GM19025 (cell line): ENCODE results near the gene LOC128125822.
"Not testable (repeated sequence)": the region's sequence is repeated elsewhere in the genome, so short reads cannot be mapped to it uniquely, and the experiment has no call there.

Experiments
- ATAC-seq: cut with Tn5 transposase; IDR thresholded peaks from one replicate; pipeline ENCODE4 v1.9.1; 2021; ENCODE audit warnings: mild to moderate bottlenecking, low read depth, moderate library complexity; ENCODE audit not compliant: unreplicated experiment

Gene LOC128125822

DNA sequence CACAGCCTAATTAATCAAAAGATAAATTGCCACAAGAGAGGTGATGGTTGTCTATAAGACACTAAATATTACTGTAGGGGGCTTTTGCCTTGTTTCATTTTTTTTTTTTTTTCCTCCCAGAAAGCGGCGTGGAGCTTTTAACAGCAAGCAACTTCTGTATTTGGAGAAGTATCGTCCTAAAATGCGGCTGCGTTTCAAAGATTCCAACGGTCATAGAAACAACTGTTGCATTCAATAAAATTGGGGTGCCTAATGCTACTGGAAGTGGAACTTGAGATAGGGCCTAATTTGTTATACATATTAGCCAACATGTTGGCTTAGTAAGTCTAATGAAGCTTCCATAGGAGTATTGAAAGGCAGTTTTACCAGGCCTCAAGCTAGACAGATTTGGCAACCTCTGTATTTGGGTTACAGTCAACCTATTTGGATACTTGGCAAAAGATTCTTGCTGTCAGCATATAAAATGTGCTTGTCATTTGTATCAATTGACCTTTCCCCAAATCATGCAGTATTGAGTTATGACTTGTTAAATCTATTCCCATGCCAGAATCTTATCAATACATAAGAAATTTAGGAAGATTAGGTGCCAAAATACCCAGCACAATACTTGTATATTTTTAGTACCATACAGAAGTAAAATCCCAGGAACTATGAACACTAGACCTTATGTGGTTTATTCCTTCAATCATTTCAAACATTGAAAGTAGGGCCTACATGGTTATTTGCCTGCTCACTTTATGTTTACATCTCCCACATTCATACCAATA, 7.8 kb downstream of the LOC128125822 start:
- no peak for ATAC-seq

DNA sequence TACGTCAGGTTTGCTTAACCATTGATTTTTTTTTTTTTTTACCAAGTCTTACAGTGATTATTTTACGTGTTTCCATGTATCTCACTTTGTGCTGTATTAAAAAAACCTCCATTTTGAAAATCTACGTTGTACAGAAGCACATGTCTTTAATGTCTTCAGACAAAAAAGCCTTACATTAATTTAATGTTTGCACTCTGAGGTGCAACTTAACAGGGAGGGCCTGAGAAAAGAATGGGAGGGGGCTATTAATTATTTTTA, 8.4 kb downstream of the LOC128125822 start:
- no peak for ATAC-seq

DNA sequence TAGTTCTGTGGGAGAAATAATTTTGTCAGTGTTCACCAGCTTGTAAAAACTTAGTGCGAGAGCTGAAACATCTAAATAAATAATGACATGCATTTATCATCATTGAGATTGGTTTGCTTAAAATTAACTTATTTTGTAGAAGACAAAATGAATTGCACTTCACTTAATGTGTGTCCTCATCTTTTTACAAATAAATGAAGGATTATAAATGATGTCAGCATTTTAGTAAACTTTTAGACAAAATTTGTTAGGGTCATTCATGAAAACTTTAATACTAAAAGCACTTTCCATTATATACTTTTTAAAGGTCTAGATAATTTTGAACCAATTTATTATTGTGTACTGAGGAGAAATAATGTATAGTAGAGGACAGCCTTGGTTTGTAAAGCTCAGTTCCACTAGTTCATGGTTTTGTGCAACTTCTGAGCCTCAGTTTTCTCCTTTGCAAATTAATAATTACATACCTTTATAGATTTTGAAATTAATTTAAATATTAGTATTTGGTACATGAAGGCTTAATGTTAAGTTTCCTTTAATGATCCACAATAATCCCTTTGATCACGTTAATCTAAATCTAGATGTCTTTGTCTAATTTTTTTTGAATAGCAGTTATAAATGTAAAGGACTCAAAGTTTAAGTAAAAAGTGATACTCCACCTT, 9.2 kb downstream of the LOC128125822 start:
- ATAC-seq = no peak

DNA sequence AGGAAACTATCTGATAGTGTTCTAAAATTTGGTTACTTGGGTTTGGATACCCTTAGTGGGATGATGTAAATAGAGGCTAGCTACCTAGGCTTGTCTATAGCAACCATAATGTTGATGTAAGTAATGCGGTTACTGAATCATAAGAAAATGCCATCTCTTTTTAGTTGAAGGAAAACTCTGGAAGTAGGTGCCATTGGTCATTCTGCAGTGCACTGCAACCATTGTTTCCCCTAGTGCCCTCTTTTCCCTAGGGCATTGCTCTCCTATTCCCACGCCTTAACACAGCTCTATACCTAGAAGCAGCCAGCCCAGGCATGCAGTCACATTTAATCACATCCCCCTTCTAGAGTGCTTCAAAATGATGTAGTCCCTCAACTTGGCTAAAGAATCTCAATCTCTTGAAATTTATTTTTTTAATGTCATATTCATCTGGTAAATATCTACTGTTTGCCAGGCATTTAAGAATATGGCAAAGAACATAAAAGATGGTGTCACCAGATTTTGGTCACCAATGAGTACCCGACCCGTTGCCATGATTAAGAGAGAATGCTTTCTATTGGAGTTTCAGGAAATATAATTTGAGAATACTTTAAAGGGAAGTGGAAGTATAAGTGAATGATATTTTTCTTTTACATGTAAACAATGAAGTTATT, 10.4 kb downstream of the LOC128125822 start:
- no peak for ATAC-seq

DNA sequence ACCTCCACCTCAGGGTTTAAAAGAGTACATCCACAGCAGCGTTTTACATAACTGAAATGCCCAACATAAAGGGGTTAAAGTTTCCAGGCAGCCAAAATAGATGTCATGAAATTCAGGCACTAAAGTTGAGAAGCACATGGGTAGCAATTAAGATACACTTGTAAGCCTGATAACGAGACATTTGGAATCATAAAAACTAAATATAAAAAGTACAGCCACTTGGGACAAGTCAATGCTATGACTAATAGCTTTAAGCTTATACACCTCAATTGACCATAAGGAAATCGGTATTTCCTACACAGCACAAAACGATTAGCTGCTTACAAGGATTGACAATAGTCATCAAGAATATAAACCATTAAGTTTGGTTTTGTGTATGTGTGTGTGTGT, 11.8 kb downstream of the LOC128125822 start:
- ATAC-seq = no peak

DNA sequence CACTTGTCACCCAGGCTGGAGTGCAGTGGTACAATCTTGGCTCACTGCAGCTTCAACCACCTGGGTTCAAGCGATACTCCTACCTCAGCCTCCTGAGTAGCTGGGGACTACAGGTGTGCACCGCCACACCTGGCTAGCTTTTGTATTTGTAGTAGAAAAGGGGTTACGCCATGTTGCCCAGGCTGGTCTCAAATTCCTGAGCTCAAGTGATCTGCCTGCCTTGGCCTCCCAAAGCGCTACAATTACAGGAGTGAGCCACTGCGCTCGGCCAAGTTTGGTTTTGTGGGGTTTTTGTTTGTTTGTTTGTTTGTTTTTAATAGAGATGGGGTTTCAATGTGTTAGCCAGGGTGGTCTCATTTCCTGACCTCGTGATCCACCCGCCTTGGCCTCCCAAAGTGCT, 12.3 kb downstream of the LOC128125822 start:
- ATAC-seq = no peak

DNA sequence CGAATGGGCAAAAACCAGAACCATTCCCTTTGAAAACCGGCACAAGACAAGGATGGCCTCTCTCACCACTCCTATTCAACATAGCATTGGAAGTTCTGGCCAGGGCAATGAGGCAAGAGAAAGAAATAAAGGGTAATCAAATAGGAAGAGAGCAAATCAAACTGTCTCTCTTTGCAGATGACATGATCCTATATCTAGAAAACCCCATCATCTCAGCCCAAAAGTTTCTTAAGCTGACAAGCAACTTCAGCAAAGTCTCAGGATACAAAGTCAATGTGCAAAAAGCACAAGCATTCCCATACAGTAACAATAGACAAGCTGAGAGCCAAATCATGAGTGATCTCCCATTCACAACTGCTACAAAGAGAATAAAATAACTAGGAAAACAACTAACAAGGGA, 13.4 kb downstream of the LOC128125822 start:
- not testable (repeated sequence) for ATAC-seq

DNA sequence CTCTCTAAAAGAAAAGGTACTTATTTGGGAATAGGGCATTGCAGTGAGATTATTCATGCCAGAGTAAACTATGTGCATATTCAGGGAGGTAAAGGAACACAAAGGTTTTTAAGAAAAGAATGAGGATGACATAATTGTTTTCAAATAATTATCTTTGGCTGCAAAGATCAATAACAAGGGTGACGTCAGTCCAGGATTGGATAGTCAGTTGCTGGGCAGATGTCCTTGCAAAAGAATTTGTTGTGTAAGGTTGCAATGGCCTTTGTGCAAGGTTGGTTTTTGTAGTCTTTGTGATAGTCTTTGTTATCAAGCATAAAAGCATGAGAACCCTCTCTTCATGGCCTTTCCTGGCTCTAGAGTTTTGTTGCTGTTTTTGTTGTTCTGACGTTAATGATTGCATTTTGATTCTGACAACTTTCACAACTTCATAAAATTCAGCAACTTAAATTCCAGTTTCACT, 17.7 kb downstream of the LOC128125822 start:
- ATAC-seq = no peak

DNA sequence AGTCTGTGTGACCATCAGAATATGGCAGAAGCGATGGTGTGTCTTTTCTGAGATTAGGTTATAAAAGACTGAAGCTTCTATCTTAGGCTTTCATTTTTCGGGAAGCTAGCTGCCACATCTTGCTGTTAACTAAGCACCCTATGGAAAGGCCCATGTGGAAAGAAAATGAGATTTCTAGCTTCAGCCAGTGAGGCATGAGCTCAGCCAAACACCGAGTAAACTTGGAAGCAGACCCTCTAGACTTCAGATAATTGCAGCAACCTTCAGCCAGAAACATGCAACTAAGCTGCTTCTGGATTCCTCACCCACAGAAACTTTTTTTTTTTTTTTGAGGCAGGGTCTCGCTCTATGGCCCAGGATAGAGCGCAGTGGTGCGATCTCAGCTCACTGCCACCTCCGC, 20.6 kb downstream of the LOC128125822 start:
- ATAC-seq = no peak

DNA sequence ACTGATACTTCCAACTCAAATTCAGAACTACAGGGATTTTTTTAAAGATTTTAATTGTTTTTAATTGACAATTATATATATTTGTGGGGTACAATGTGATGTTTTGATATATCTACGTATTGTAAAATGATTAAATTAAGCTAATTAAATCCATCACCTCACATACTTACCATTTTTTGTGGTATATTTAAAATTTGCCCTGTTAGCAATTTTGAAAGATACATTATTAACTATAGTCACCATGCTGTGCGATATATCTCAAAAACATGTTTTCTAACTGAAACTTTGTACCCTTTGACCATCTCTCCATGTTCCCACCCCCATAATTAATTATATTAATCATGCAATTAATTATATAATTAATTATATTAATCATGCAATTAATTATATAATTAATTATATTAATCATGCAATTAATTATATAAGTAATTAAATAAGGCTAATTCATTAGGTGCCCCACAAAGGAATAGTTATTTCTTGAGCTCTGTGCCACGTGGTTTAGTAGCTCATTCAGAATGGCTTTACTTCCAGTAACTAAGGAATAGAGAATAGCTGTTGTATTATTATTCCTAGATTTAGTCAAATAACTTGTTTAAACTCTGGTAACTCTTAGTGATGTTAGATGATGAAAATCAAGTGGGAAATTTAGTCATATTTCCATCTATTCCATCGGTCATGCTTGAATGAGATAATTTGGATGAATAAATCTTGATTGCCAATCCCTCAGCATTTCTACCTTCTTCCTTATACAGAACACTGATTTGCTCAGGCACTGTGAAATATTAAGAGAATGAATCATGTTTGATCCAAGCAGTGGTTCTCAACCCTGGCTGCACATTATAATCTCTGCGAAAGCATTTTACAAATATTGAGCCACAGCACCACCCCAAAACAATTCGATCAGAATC, 25.1 kb downstream of the LOC128125822 start:
- ATAC-seq = no peak

DNA sequence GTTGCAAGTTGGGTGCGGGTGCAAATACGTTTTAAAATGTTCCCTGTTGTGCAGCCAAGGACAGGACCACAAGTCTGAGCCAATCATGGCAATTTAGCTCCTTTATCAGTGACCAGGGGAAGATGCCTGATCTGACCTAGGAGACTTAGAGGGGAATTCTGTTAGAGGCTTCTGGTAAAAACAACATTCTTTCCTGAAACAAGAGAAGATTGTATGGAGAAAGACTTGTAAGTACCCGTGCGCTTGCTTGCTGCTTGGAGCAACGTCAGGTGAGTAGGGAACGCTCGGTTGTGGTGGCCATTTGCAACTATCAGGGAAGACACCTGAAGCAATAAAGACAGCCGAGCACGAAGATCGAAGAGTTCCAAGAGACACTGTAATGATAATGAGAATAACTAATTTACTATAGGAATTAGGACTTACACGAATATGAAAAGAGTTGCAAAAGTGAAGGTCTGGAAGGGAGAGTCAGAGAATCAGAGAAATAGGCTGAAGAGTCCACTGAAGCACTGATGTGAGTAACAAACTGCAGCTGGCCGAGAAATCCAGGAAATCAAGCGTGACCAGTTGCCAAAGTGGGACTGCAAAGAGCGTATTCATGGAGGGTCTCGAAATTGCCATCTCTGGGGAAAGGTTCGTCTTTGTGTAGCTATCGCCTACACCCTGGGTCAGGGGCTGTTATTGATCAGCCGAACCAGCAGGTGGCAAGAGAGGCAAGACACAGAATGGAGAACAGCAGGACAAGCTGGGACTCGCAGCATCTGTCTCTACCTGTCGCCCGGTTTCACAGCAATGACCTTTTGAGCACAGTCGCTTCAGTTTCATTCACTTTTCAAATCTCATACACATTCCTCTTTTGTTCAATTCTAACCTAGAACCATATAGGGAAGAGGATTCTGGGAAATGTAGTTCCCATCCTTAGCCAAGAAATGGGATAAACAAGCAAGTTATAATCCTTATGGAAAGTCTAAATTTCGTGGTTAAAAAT, 26.1 kb downstream of the LOC128125822 start:
- peak; percentile 99 for ATAC-seq

DNA sequence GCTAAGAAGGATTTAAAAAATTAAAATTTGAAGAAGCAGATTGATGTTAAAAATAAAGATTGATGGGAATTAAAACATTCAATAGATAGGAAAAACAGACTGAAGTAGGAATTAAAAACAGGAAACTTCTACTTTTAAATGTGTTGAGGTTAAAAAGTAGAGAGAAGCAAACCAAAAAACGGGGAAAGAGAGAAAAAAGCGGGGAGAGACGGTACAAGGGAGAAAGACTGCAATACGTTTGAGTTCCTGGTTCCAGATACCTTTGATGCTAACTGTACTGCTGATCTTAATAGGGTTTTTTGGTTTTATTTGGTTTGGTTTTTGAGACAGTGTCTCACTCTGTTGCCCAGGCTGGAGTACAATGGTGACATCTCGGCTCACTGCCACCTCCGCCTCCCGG, 27.0 kb downstream of the LOC128125822 start:
- no peak for ATAC-seq

DNA sequence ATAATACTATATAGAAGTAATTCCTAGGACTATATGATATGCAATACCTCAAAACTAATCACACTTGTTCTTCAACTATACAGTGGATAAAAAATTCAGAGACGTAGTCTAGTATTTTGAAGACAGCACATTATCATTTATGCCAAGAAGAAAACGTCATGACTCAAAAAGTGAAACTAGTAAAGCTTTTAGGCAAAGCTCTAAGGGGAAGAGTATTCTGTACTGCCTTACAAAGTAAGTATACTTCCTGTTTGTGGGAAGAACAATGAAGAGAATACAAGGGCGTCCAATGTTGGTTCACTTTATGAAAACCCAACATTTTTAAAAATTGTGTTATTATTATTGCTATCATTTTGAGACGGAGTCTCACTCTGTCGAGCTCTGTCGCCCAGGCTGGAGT, 27.9 kb downstream of the LOC128125822 start:
- ATAC-seq = no peak

DNA sequence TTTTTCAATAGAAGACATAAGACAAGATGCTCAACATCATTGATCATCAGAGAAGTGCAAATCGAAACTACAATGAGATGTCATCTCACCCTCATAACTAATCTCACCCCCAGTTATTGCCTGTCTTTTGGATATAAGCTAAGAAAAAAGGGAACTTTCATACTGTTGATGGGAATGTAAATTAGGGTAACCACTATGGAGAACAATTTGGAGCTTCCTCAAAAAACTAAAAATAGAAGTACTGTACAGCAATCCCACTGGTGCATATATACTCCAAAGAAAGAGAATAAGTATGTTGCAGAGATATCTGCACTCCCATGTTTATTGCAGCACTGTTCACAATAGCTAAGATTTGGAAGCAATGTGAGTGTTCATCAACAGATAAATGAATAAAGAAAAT, 37.0 kb downstream of the LOC128125822 start:
- no peak for ATAC-seq

DNA sequence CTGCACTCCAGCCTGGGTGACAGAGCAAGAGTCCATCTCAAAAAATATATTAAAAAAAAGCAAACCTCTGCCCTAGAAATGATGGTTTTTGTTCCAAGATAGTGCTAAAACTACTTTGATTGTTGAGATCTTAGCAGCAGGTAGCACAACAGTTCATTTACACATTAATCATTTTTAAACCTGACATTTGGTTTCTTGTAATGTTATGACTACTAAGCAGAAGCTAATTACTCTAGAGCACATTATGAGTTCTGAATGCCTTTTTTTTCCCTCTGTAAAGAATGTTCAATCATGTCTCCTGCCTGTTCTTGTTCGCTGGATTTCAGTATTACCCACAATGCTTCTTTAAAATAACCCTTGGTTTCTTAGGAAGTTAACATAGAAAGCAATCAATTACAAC, 38.7 kb downstream of the LOC128125822 start:
- ATAC-seq = no peak

DNA sequence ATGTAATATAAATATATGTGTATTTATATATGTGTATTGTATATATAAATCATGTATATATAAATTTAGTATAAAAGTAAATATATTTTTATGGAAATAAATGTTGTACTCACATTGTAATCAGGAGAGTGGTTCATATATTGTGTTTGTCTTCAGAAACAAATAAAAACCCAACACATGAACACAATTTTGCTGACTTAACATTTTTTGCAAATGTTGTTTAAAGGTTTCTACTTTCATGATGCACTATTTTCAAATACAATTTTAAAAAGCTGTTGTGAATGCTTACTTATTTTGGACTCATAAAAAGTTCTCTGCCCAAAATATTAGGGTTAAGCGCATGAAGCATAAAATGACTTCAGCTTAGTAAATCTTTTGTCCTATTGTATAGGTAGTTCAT, 39.3 kb downstream of the LOC128125822 start:
- ATAC-seq = no peak

DNA sequence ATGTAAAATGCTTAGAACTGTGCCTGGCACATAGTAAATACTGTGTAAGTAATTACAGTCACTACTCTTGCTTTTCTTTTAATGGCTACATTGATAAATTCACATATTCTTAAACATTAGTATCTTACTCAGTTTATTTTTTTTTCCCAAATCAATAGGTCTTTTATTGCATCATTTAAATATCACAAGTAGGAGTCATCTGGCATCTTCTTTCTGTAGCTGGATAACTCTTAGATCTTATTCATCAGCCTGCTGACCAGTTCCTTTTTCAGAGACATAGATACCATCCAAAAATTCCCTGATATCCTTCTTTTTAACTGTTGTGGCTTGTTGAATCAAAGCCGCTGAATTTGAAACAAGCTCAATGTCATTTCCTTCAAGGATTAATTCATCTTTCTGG, 43.3 kb downstream of the LOC128125822 start:
- ATAC-seq = no peak
